Kidney epithelial cell (primary cell): ENCODE results near the gene TMEM150B. TPM values are rescaled to one million over a fixed set of nuclear protein-coding genes. Genes with fewer than 3 reads are reported as not detected.

Experiments
- DNase-seq: peaks from one replicate; pipeline ENCODE4 v3.0.0-alpha.2; 2010; ENCODE audit warnings: low read depth
- H3K27me3 ChIP-seq: 2 replicates; pipeline ENCODE4 v1.6.0; 2011; ENCODE audit warnings: low read length; ENCODE audit not compliant: control insufficient read depth, insufficient read depth
- H3K36me3 ChIP-seq: 2 replicates; pipeline ENCODE4 v1.5.1; 2011; ENCODE audit warnings: low read length; ENCODE audit not compliant: control insufficient read depth, insufficient read depth
- H3K4me3 ChIP-seq: 2 replicates; pipeline ENCODE4 v1.5.1; 2011; ENCODE audit warnings: low read depth, mild to moderate bottlenecking, control low read depth, low read length
- CTCF ChIP-seq: IDR thresholded peaks from 2 replicates; pipeline ENCODE4 v1.5.1; 2011; ENCODE audit warnings: mild to moderate bottlenecking, moderate library complexity, low read length, control low read depth, inconsistent platforms; ENCODE audit not compliant: insufficient read depth, poor library complexity, severe bottlenecking
- total RNA-seq: library from RNA; depleted of rRNA; stranded (reverse); fragments of >200 nt; gene quantifications from 2 replicates; pipeline ENCODE4 v1.2.3, GENCODE V29; 2015

The TMEM150B gene
- total RNA-seq, 1 donor from 2014 or later, result not detected

- no peak for TF ChIP-seq CTCF
- Histone ChIP-seq H3K27me3 (no peaks in the 10 kb centered on the region), H3K36me3 (no peaks in the 10 kb centered on the region), H3K4me3 (no peak overlapping the region)
- no peak for DNase-seq
Observed at GRCh38 chr19:55265173-55265572, 60.0 kb downstream of the TMEM150B start.

- no peaks in the 10 kb centered on the region for H3K36me3 ChIP-seq
- no peaks in the 10 kb centered on the region for H3K27me3 ChIP-seq
- no peak overlapping the region for H3K4me3 ChIP-seq
- DNase-seq, result no peak
- no peak for TF ChIP-seq CTCF
Observed at GRCh38 chr19:55264531-55264930, 60.6 kb downstream of the TMEM150B start.

Other genes with a start within 250 kb of the TMEM150B start
- gene EPS8L1, start 249.5 kb downstream of the TMEM150B start, total RNA-seq, result 30.5 and 33.8 TPM in 2 replicates
- 62.9 and 94.8 TPM in 2 replicates for gene PPP1R12C, start 207.7 kb downstream of the TMEM150B start, total RNA-seq
- 5.8 and 7.1 TPM in 2 replicates for gene TNNT1, start 176.1 kb downstream of the TMEM150B start, total RNA-seq
- 2.7 and 4.7 TPM in 2 replicates for gene TNNI3, start 167.6 kb downstream of the TMEM150B start, total RNA-seq
- 0.21 and 1.3 TPM in 2 replicates for gene DNAAF3, start 158.7 kb downstream of the TMEM150B start, total RNA-seq
- 0.17 TPM in 1 of 2 replicates, not detected in the other for gene SYT5, start 145.1 kb downstream of the TMEM150B start, total RNA-seq
- 0.55 and 2.1 TPM in 2 replicates for gene PTPRH, start 115.8 kb downstream of the TMEM150B start, total RNA-seq
- 2.3 and 7.5 TPM in 2 replicates for gene TMEM86B, start 96.6 kb downstream of the TMEM150B start, total RNA-seq
- gene PPP6R1, start 66.3 kb downstream of the TMEM150B start, total RNA-seq, result 41.5 and 51.3 TPM in 2 replicates
- gene HSPBP1, start 45.2 kb downstream of the TMEM150B start, total RNA-seq, result 64.3 and 77.8 TPM in 2 replicates
- gene BRSK1, start 41.3 kb downstream of the TMEM150B start, total RNA-seq, result 4.7 and 6.0 TPM in 2 replicates
- 9.6 and 11.9 TPM in 2 replicates for gene KMT5C, start 14.5 kb upstream of the TMEM150B start, total RNA-seq
- gene COX6B2, start 29.4 kb upstream of the TMEM150B start, total RNA-seq, result 0.14 and 0.29 TPM in 2 replicates
- 0.07 TPM in 1 of 2 replicates, not detected in the other for gene GARIN5B, start 37.9 kb upstream of the TMEM150B start, total RNA-seq
- gene IL11, start 45.1 kb upstream of the TMEM150B start, total RNA-seq, result 32.1 and 38.7 TPM in 2 replicates
- not detected in 2 replicates for gene TMEM190, start 51.5 kb upstream of the TMEM150B start, total RNA-seq
- gene TMEM238, start 59.0 kb upstream of the TMEM150B start, total RNA-seq, result 1.4 and 4.1 TPM in 2 replicates
- gene RPL28, start 60.6 kb upstream of the TMEM150B start, total RNA-seq, result 630 and 742 TPM in 2 replicates
- 53.4 and 53.6 TPM in 2 replicates for gene UBE2S, start 82.4 kb upstream of the TMEM150B start, total RNA-seq
- gene SHISA7, start 118.0 kb upstream of the TMEM150B start, total RNA-seq, result not detected in 2 replicates
- gene ISOC2, start 136.3 kb upstream of the TMEM150B start, total RNA-seq, result 49.8 and 60.5 TPM in 2 replicates
- gene C19orf85, start 139.4 kb upstream of the TMEM150B start, total RNA-seq, result not detected in 2 replicates
- gene ZNF628, start 151.3 kb upstream of the TMEM150B start, total RNA-seq, result 7.3 and 15.8 TPM in 2 replicates
- 17.1 and 18.2 TPM in 2 replicates for gene NAT14, start 159.8 kb upstream of the TMEM150B start, total RNA-seq
- gene SSC5D, start 163.1 kb upstream of the TMEM150B start, total RNA-seq, result 0.21 and 0.33 TPM in 2 replicates
- 0.14 and 0.17 TPM in 2 replicates for gene SBK2, start 211.8 kb upstream of the TMEM150B start, total RNA-seq
- gene SBK3, start 220.2 kb upstream of the TMEM150B start, total RNA-seq, result 0.33 TPM in 1 of 2 replicates, not detected in the other